Testis (tissue), 3 donors: Measurements from ENCODE around the gene CLN5. TPM values are rescaled to one million over a fixed set of nuclear protein-coding genes. Genes with fewer than 3 reads are reported as not detected.
A peak's percentile ranks its signal among the peaks of the same experiment; 100 is the strongest.

Experiments
- DNase-seq: peaks from one replicate; pipeline ENCODE4 v3.0.0-alpha.2; 2019
- H3K27ac ChIP-seq, 2 donors: fragments of 200-600 bp; sonication (generic); one replicate each; pipeline ENCODE4 v1.5.1; 2019
- H3K27me3 ChIP-seq: fragments of 200-600 bp; sonication (generic); one replicate; pipeline ENCODE4 v1.5.1; 2019
- H3K36me3 ChIP-seq: fragments of 200-600 bp; sonication (generic); one replicate; pipeline ENCODE4 v1.5.1; 2017; ENCODE audit warnings: low read depth; ENCODE audit errors: missing control alignments
- H3K4me1 ChIP-seq: fragments of 200-600 bp; sonication (generic); one replicate; pipeline ENCODE4 v1.5.1; 2019
- H3K4me3 ChIP-seq, 2 donors: fragments of 200-600 bp; sonication (generic); one replicate each; pipeline ENCODE4 v1.5.1; 2017 to 2019
- H3K9me3 ChIP-seq: fragments of 200-600 bp; sonication (generic); one replicate; pipeline ENCODE4 v1.5.1; 2017
- CTCF ChIP-seq, 3 experiments: fragments of 450-650 bp in 2 of 3; fragments of 200-600 bp in 1 of 3; sonication (generic) in 1 of 3; IDR thresholded peaks; one replicate each; pipeline ENCODE4 v1.5.1; 2016 to 2019; ENCODE audit warnings: antibody characterized with exemption in 3 of 3, mild to moderate bottlenecking in 2 of 3, moderate library complexity in 1 of 3
- POLR2A ChIP-seq: fragments of 450-650 bp; IDR thresholded peaks from one replicate; pipeline ENCODE4 v1.6.1; 2017; ENCODE audit warnings: antibody characterized with exemption, mild to moderate bottlenecking, moderate library complexity
- WGBS, 2 donors: methylation state at CpG; one replicate each; pipeline ENCODE4 v1.1.5; 2018; 5-methylcytosine and 5-hydroxymethylcytosine counted together
- intact Hi-C: fragments of 100-400 bp; cut with DNase I; formaldehyde crosslinking; loops from one replicate; pipeline ENCODE4 v1.15.1; 2023; ENCODE audit warnings: low total_unique reads
- polyA plus RNA-seq: library from polyadenylated mRNA; stranded (reverse); fragments of 350-450 nt; fragmentation: Illumina TruSeq; extraction: RNeasy Lipid Tissue Mini Kit (QIAGEN cat#74804); gene quantifications from one replicate; pipeline ENCODE4 v1.2.3, GENCODE V29; 2014; ENCODE audit warnings: low read depth, low replicate concordance; ENCODE audit not compliant: insufficient read depth
- total RNA-seq, 2 donors: library from RNA; depleted of rRNA; stranded (reverse); fragments of >200 nt; gene quantifications; one replicate each; pipeline ENCODE4 v1.2.3, GENCODE V29; 2016

The CLN5 gene
- total and polyA plus RNA-seq, 3 donors from 2014 or later: 28.1 to 39.2 (median 30.5) TPM

- no peak for DNase-seq
- no peak for TF ChIP-seq POLR2A
- no peak for TF ChIP-seq CTCF (IDR thresholded peaks at IDR 0.05)
- peaks cover 39% of the 10 kb centered on the region for H3K4me1 ChIP-seq
- no peaks in the 10 kb centered on the region for H3K36me3 ChIP-seq
- peak overlapping the region; percentile 59 to 100 for H3K27ac ChIP-seq
- WGBS, 2 donors: 33 to 47% methylated on average over 3 of the region's 3 CpGs
- H3K27me3 ChIP-seq: no peaks in the 10 kb centered on the region
- no peak overlapping the region for H3K4me3 ChIP-seq
- H3K9me3 ChIP-seq: no peaks in the 10 kb centered on the region
- intact Hi-C loops: no loop called here
These were observed 30.5 kb downstream of the CLN5 start for GRCh38 chr13:77022341-77022740.

DNA sequence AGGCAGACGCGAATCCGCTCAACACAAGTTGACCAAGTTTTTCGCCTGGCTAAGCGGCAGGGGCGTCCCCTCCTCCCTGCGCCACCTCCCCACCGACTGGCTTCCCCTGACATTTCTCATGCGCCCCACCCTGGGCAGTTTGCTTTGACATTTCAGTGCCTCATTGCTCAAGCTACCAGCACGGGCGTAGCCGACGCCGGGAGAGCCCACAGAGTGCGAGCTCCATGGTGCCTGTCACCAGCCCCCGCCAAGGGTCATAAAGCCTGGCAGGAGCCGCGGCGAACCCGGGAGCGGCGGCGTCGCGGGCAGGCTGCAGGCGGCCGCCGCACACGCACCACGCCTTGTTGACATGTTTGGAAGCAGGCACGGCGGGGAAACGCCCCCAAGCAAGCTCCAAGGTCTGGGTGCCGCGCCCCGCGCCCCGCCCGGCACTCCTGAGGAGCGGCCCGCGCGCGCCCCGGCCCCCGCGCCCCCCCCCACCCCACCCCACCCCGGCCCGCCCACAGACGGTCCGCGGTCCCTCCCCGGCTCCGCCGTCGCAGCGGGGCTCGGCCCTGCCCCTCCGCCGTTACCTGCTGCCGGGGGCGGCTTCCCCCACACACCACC is 34.5 kb downstream of the CLN5 start:
- H3K4me3 ChIP-seq: peak overlapping the region; percentile 98 to 99
- TF ChIP-seq POLR2A: no peak
- peaks cover 31% of the 10 kb centered on the region for H3K4me1 ChIP-seq
- H3K27me3 ChIP-seq: no peaks in the 10 kb centered on the region
- peak; percentile 91 for DNase-seq
- intact Hi-C loops: no loop called here
- no peaks in the 10 kb centered on the region for H3K9me3 ChIP-seq
- H3K36me3 ChIP-seq: no peaks in the 10 kb centered on the region
- peak overlapping the region; percentile 97 to 100 for H3K27ac ChIP-seq
- WGBS, 2 donors: 0 to 1% methylated on average over 9 to 59 of the region's 62 CpGs

DNA sequence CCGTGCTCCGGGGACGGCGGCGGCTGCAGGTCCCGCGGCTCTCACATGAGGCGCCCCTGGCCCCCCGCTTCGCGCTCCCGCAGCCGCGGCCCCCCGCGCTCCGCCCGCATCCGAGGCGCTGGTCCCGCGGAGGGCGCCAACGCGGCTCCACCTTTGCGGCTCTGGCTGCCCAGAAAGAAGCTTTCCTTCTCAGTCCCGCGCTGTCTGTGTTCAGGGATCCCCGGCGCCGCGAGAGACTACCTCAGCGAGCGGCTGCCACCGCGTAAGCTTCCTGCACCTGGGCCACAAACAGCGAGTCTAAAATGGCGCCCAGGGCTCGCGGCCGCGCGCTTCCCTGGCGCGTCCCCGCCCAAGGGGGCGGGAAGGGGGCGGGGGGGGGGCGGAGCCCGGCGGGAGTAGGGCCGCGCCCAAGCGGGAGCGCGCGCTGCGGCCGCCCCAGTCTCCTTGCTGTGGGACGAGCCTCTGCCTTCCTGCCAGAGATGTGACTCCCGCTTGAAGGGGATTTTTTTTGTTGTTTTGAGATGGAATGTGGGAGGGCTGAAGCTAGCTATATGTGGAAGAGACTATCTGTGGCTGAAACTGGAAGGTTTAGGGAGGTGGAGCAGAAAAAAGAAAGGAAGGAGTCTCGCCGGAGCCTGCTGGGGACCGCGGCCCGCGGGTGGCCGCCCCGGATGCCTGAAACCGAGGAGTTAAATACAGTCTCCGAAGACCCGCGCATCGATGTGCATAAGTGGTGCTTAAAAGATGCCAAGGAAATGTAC is 35.2 kb downstream of the CLN5 start, which contains the start of gene FBXL3:
Gene FBXL3 (minus strand): TSS at position 299 of the 761 bp plus-strand sequence. CDS start 5,299 bp downstream, outside the sequence.
- intact Hi-C loops: no loop called here

DNA sequence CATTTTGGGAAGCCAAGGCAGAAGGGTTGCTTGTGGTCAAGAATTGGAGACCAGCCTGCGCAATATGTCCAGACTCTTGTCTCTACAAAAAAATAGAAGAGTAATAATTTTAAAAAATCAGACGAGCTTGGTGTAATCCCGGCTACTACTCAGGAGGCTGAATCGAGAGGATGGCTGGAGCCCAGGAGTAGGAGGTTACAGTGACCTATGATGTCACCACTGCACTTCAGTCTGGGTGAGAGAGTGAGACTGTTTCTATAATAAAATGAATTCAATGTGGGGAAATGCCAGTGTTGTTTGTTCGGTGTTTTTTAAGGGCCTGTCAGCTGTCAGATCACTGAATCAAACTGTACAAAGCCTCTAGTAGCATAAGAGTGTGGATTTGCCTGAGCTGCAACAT is 36.3 kb downstream of the CLN5 start:
- peak; percentile 71 for DNase-seq
- H3K36me3 ChIP-seq: no peaks in the 10 kb centered on the region
- H3K27ac ChIP-seq: peak overlapping the region; percentile 97 to 100
- TF ChIP-seq CTCF (IDR thresholded peaks at IDR 0.05): no peak
- H3K4me1 ChIP-seq: peaks cover 19% of the 10 kb centered on the region
- no peaks in the 10 kb centered on the region for H3K27me3 ChIP-seq
- H3K4me3 ChIP-seq: peak overlapping the region; percentile 98 to 99
- WGBS, 2 donors: 24 to 25% methylated on average over 5 of the region's 5 CpGs
- intact Hi-C loops: no loop called here
- no peaks in the 10 kb centered on the region for H3K9me3 ChIP-seq

More for the DNA sequence above, 35.2 kb downstream of the CLN5 start, which contains the start of gene FBXL3:
- H3K27ac ChIP-seq: peak within 1 kb of the TSS; percentile 97 to 100
- peak; percentile 91 for DNase-seq
- no peaks in the 10 kb centered on the region for H3K9me3 ChIP-seq
- H3K27me3 ChIP-seq: no peaks in the 10 kb centered on the region
- peaks cover 30% of the 10 kb centered on the region for H3K4me1 ChIP-seq
- H3K36me3 ChIP-seq: no peaks in the 10 kb centered on the region
- TF ChIP-seq POLR2A: peak; percentile 3
- no peak for TF ChIP-seq CTCF (IDR thresholded peaks at IDR 0.05)
- H3K4me3 ChIP-seq: peak within 1 kb of the TSS; percentile 98 to 99
- 1% methylated on average over 16 to 41 of the region's 74 CpGs for WGBS, 2 donors

DNA sequence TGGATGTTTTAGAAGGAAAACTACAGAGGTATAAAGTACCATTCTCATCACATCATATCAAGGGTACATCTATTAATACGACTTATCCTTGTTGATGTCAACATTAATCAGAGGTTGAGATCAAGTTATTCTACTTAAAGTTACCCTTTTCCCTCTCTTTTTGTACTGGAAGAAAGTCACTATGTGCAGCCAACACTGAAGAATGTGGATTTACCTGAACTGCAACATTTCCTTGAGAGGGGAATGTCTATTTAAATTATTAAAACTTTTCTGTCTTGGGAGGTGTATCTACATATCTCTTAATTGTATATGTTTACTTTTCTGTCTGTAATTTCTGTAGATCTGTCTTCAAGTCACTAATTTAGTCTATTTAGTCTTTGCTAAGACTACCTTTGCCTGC is 37.6 kb downstream of the CLN5 start:
- intact Hi-C loops: no loop called here
- H3K9me3 ChIP-seq: no peaks in the 10 kb centered on the region
- H3K36me3 ChIP-seq: no peaks in the 10 kb centered on the region
- peaks cover 7% of the 10 kb centered on the region for H3K4me1 ChIP-seq
- no peaks in the 10 kb centered on the region for H3K27me3 ChIP-seq
- no peak for DNase-seq
- TF ChIP-seq CTCF (IDR thresholded peaks at IDR 0.05) (no peak), POLR2A (no peak)
- H3K27ac ChIP-seq: no peak overlapping the region
- H3K4me3 ChIP-seq: no peak overlapping the region
- 92 to 96% methylated on average over 1 of the region's 1 CpG for WGBS, 2 donors
